Jurkat, Clone E6-1 (cell line): ENCODE measurements around the gene CDH22.

Experiments
- DNase-seq: peaks from one replicate; pipeline ENCODE4 v3.0.0-alpha.2; 2011; ENCODE audit warnings: low read depth, low spot score
- H3K4me3 ChIP-seq: 2 replicates; pipeline ENCODE4 v1.5.1; 2011; ENCODE audit warnings: mild to moderate bottlenecking, low read length, control low read depth, moderate library complexity

The CDH22 gene

GRCh38 chr20:46230801-46231282 is 77.5 kb downstream of the CDH22 start:
- no peak overlapping the region for H3K4me3 ChIP-seq
- DNase-seq = peak; percentile 25

DNA sequence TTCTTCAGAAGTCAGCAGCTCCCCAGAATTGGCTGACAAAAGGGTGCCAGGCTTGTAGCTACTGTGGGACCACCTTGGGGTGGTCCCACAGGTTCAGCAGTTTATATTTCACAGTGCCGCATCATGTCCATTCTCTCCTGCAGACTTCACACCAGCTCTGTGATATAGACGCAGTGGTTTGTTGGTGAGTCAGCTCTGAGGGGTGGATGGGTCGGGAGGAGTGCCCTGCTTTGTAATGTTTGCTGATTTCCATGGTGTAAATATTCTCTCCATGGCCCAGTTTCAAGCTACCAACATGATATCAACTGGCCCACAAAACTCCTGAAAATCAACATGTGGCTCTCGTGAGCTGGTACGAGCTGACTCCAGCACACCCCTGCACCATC is 78.2 kb downstream of the CDH22 start:
- DNase-seq = no peak
- H3K4me3 ChIP-seq = no peak overlapping the region

DNA sequence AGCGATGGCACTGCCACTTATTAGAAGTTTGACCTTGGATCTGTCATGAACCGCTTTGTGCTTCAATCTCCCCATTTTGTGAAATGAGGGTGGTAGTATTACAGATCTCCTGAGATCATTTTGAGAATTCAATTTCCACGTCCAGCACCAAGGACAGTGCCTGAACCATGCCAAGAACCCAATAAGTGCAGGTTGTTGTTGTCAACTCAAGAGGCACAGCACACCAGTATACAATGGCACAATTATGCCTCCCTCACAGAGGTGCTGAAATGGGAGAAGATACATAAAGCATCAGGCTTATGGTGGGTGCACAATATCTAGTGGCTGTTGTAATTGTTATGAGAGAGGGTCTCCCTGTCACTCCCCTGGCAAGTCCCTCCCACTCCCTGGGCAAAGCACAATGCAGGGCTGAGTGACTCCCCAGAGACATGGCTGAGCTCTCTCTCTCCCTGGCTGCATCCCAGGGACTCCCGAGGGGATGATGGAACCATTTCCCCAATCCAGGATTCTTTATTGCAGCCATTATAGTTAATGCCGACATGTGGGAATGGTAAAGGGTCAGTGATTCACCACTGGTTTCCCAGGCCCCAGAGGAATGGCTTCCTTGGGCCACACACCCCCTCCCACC is 78.7 kb downstream of the CDH22 start:
- H3K4me3 ChIP-seq = no peak overlapping the region
- no peak for DNase-seq

DNA sequence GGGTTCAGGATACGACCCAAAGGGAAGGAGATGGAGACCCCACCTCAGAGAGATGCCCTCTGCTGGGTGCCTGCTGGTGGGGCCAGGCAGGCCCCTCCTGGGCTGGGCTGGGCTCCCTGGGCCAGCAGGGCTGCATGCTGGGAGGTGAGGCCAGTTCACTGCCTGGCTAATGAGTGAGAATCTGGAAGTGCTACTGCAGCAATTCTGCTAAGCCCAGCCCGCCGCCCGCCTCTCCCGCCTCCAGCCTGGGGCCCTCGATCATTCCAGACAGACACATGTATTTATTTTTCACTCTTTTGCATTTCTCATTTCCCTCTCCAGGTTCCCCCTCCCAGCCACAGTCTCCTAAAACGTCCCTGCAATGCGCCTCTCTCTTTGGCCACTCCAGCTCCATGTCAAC is 79.6 kb downstream of the CDH22 start:
- no peak overlapping the region for H3K4me3 ChIP-seq
- DNase-seq = no peak

GRCh38 chr20:46227272-46227767 is 81.0 kb downstream of the CDH22 start:
- no peak overlapping the region for H3K4me3 ChIP-seq
- DNase-seq = no peak

DNA sequence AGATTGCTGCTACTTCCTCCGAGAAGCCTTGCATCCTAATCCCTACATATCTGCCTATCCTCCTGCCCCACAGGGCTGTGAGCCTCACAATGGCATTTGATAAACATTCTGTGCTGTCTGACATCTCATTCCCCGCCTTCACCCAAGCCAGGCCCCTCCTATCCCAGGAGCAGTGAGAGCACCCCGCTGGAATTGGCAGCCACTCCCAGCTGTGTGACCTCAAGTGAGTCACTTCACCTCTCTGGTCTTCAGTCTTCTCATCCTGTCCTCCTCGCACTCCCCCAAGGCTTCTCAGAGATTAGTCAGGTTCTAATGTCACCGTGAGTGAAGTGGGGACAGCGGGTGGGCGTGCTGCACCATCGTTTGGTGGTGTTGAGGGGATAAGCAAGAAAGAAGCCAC is 81.7 kb downstream of the CDH22 start:
- no peak overlapping the region for H3K4me3 ChIP-seq
- DNase-seq = no peak

GRCh38 chr20:46222521-46223007 is 85.7 kb downstream of the CDH22 start:
- no peak overlapping the region for H3K4me3 ChIP-seq
- DNase-seq = no peak

DNA sequence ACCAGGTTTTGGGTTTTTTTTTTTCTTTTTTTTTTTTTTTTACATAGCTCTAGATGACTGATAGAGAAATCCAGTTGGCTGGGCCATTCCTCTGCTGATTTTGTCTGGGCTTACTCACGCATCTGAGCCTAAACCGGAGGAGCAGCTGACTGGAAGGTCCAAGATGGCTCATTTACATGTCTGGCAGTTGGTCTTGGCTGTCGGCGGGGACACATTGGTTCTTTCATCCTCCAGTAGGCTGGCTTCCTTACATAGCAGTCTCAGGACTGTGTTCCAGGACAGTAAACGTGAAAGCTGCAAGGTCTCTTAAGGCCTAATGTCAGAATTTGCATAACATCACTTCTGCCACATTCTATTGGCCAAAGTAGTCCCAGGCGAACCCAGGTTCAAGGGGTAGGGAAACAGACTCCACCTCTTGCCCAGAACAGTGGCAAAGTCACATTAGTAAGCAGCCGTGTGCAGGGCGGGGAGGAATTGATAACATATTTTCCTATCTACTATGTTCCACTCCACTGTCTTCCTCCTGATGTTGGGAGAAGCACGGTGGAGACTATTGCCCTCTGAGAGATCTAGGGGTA is 87.0 kb downstream of the CDH22 start:
- no peak overlapping the region for H3K4me3 ChIP-seq

GRCh38 chr20:46220455-46221207 is 87.7 kb downstream of the CDH22 start:
- H3K4me3 ChIP-seq = no peak overlapping the region
- no peak for DNase-seq

More for the DNA sequence above, 87.0 kb downstream of the CDH22 start:
- DNase-seq = no peak

- DNase-seq = no peak
- H3K4me3 ChIP-seq = no peak overlapping the region
Observed at GRCh38 chr20:46219920-46220319, 88.4 kb downstream of the CDH22 start.

GRCh38 chr20:46219190-46219589 is 89.1 kb downstream of the CDH22 start:
- H3K4me3 ChIP-seq = no peak overlapping the region
- no peak for DNase-seq

DNA sequence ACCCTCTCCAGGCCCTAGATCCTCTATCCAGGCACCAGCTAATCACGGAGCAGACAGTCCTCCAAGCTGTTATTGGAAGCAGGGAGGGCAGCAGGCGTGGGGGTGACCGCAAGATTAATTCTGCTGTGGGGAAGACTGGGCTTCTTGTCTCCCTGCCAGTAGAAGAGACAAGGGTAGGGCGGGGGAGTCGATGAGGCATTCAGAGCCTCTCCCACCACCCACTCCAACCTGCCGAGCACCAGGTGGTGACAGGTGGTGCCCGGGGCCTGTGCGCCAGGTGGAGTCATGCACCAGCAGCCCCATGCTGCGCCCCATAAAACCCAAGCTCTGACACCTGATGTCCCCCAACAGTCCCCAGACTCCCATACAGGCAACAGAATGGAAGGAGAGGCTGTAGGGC is 89.6 kb downstream of the CDH22 start:
- H3K4me3 ChIP-seq = no peak overlapping the region
- DNase-seq = no peak

- DNase-seq = no peak
- no peak overlapping the region for H3K4me3 ChIP-seq
Observed at GRCh38 chr20:46217583-46217982, 90.7 kb downstream of the CDH22 start.

- DNase-seq = no peak
- H3K4me3 ChIP-seq = no peak overlapping the region
Observed at GRCh38 chr20:46216770-46217464, 91.4 kb downstream of the CDH22 start.

GRCh38 chr20:46215913-46216707 is 92.2 kb downstream of the CDH22 start:
- no peak overlapping the region for H3K4me3 ChIP-seq
- DNase-seq = no peak

DNA sequence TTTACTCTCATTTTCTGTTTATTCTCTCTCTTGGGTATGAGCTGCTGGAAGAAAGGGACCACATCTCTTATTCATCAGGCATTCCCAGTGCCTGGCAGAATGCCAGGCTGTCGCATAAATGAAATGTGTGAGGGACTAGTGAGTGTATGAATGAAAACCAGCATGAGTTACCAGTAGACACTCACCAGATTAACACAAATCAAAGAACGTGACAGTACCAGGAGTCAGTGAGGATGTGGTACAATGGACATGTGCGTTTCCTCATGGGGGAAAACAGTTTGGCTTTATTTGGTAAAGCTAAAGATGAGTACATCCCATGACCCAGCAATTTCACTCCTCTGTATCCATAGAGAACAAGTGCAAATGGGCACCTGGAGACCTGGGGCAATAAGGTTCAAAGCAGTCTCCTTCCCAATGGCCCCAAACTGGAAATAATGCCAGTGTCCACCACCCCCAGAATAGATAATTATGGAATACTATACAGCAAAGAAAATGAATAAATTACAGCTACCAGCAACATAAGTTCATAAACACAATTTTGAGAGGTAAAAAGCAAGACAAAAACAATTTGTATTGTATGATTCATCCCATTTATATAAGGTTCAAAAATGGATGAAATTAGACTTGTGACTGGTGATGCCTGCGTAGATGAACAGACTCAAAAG is 93.3 kb downstream of the CDH22 start:
- no peak for DNase-seq
- no peak overlapping the region for H3K4me3 ChIP-seq

- DNase-seq = no peak
Observed at GRCh38 chr20:46213946-46214823, 94.1 kb downstream of the CDH22 start.

More at GRCh38 chr20:46213946-46214823, 94.1 kb downstream of the CDH22 start:
- H3K4me3 ChIP-seq = no peak overlapping the region
